HepG2 (cell line): Measurements from ENCODE around the gene MARF1. TPM values are rescaled to one million over a fixed set of nuclear protein-coding genes. Genes with fewer than 3 reads are reported as not detected.

ENCODE experiments used
- ADNP ChIP-seq: sonication (generic); formaldehyde crosslinking; IDR thresholded peaks from 2 replicates; pipeline ENCODE4 v1.4.0; 2020; ENCODE audit warnings: missing genetic modification reagents
- AHDC1 ChIP-seq: sonication (generic); formaldehyde crosslinking; IDR thresholded peaks from 2 replicates; pipeline ENCODE4 v1.5.1; 2020; ENCODE audit warnings: mild to moderate bottlenecking, missing genetic modification reagents, borderline replicate concordance
- DZIP1 ChIP-seq: sonication (generic); formaldehyde crosslinking; IDR thresholded peaks from 2 replicates; pipeline ENCODE4 v1.5.0; 2020; ENCODE audit warnings: mild to moderate bottlenecking, missing genetic modification reagents
- GPBP1L1 ChIP-seq: sonication (generic); formaldehyde crosslinking; IDR thresholded peaks from 2 replicates; pipeline ENCODE4 v1.5.0; 2020; ENCODE audit warnings: mild to moderate bottlenecking, missing genetic modification reagents
- HDAC2 ChIP-seq: sonication (generic); formaldehyde crosslinking; IDR thresholded peaks from 2 replicates; pipeline ENCODE4 v1.4.0; 2020; ENCODE audit warnings: missing genetic modification reagents
- KDM3A ChIP-seq: IDR thresholded peaks from 2 replicates; pipeline ENCODE4 v1.6.1; 2018; ENCODE audit warnings: low read depth, missing compliant biosample characterization
- KDM4B ChIP-seq: sonication (generic); formaldehyde crosslinking; IDR thresholded peaks from 2 replicates; pipeline ENCODE4 v1.4.0; 2020; ENCODE audit warnings: missing genetic modification reagents
- KLF13 ChIP-seq: sonication (generic); formaldehyde crosslinking; IDR thresholded peaks from 2 replicates; pipeline ENCODE4 v1.4.0; 2020; ENCODE audit warnings: mild to moderate bottlenecking, missing genetic modification reagents
- MED1 ChIP-seq: sonication (generic); formaldehyde crosslinking; IDR thresholded peaks from 2 replicates; pipeline ENCODE4 v1.4.0; 2020; ENCODE audit warnings: missing genetic modification reagents
- RFXANK ChIP-seq: IDR thresholded peaks from 2 replicates; pipeline ENCODE4 v1.6.1; 2016
- RXRB ChIP-seq: IDR thresholded peaks from 2 replicates; pipeline ENCODE4 v1.6.1; 2016; ENCODE audit warnings: borderline replicate concordance, missing genetic modification reagents, missing compliant biosample characterization
- TAF1 ChIP-seq: sonication (generic); formaldehyde crosslinking; IDR thresholded peaks from 2 replicates; pipeline ENCODE4 v1.4.0; 2020; ENCODE audit warnings: missing genetic modification reagents
- ZFP36 ChIP-seq: fragments of 150-350 bp; IDR thresholded peaks from 2 replicates; pipeline ENCODE4 v1.6.1; 2018; ENCODE audit warnings: borderline replicate concordance, low read length, low read depth; ENCODE audit not compliant: partially characterized antibody
- ZNF12 ChIP-seq: sonication (generic); formaldehyde crosslinking; IDR thresholded peaks from 2 replicates; pipeline ENCODE4 v1.5.0; 2020; ENCODE audit warnings: missing genetic modification reagents
- ZNF414 ChIP-seq: sonication (generic); formaldehyde crosslinking; IDR thresholded peaks from 2 replicates; pipeline ENCODE4 v1.5.0; 2020; ENCODE audit warnings: missing genetic modification reagents
- ZNF546 ChIP-seq: sonication (generic); formaldehyde crosslinking; conservative IDR thresholded peaks from 2 replicates; pipeline ENCODE4 v1.8.1; 2023; ENCODE audit warnings: mild to moderate bottlenecking, missing genetic modification reagents
- ZNF556 ChIP-seq: sonication (generic); formaldehyde crosslinking; IDR thresholded peaks from 2 replicates; pipeline ENCODE4 v1.4.0; 2020; ENCODE audit warnings: mild to moderate bottlenecking, missing genetic modification reagents, borderline replicate concordance
- ZNF605 ChIP-seq: sonication (generic); formaldehyde crosslinking; IDR thresholded peaks from 2 replicates; pipeline ENCODE4 v1.8.0; 2022; ENCODE audit warnings: mild to moderate bottlenecking, missing genetic modification reagents
- ZNF792 ChIP-seq: IDR thresholded peaks from 2 replicates; pipeline ENCODE4 v1.6.1; 2016
- ZNF816 ChIP-seq: sonication (generic); formaldehyde crosslinking; IDR thresholded peaks from 2 replicates; pipeline ENCODE4 v1.8.0; 2022; ENCODE audit warnings: missing genetic modification reagents, mild to moderate bottlenecking, borderline replicate concordance
- polyA plus RNA-seq, 8 experiments: library from polyadenylated mRNA; depleted of rRNA in 3 of 8; stranded (reverse) in 7 of 8; unstranded in 1 of 8; fragments of >200 nt; fragmentation: Illumina TruSeq in 4 of 8; extraction: Trizol in 4 of 8; gene quantifications; 2 replicates each; pipeline versions ENCODE4 v1.2.1 to v1.2.3, GENCODE V29; 2011 to 2016; ENCODE audit warnings: low read depth in 4 of 8, missing spikeins in 1 of 8, mixed read lengths in 1 of 8; ENCODE audit not compliant: insufficient read depth in 1 of 8
- total RNA-seq, 5 experiments: library from RNA; depleted of rRNA; stranded (reverse); fragments of >200 nt; fragmentation: Illumina TruSeq; extraction: Trizol; gene quantifications; 2 replicates each; pipeline ENCODE4 v1.2.3, GENCODE V29; 2016; ENCODE audit warnings: low read depth in 1 of 5

MARF1 gene
- total and polyA plus RNA-seq, 2 of the 13 experiments (the other 11 are each of a cell fraction or from before 2014, with no cell fraction given): 8.7 to 20.7 TPM

GRCh38 chr16:15641753-15642556 is 999 bp downstream of the MARF1 start (continued):
- no peak for TF ChIP-seq DZIP1
- no peak for TF ChIP-seq RFXANK (CRISPR knock-in tag)
- TF ChIP-seq KDM4B (CRISPR knock-in tag): no peak
- peak; percentile 53; the same call in 1 of the 2 replicates for TF ChIP-seq HDAC2 (CRISPR knock-in tag)
- TF ChIP-seq RXRB: no peak
- no peak for TF ChIP-seq TAF1 (CRISPR knock-in tag)
- peak; percentile 91 for TF ChIP-seq ADNP (CRISPR knock-in tag)
- TF ChIP-seq ZNF546 (CRISPR knock-in tag): peak; percentile 6; the same call in 1 of the 2 replicates
- TF ChIP-seq KDM3A (CRISPR knock-in tag): no peak
- TF ChIP-seq ZNF605 (CRISPR knock-in tag): peak; percentile 18; the same call in 1 of the 2 replicates
- TF ChIP-seq GPBP1L1 (CRISPR knock-in tag): no peak
- no peak for TF ChIP-seq KLF13 (CRISPR knock-in tag)
- peak; percentile 11; the same call in 1 of the 2 replicates for TF ChIP-seq MED1 (CRISPR knock-in tag)
- TF ChIP-seq ZNF792 (CRISPR knock-in tag): peak; percentile 16; the same call in 1 of the 2 replicates
- peak; percentile 42; the same call in 1 of the 2 replicates for TF ChIP-seq AHDC1 (CRISPR knock-in tag)
- TF ChIP-seq ZNF556 (CRISPR knock-in tag): no peak
- TF ChIP-seq ZNF414 (CRISPR knock-in tag): no peak
- no peak for TF ChIP-seq ZNF12 (CRISPR knock-in tag)
- TF ChIP-seq ZFP36: peak; percentile 30
- peak; percentile 83; the same call in 1 of the 2 replicates for TF ChIP-seq ZNF816
